Activated CD8-positive, alpha-beta memory T cell treated with anti-CD3 and anti-CD28 coated beads, Interleukin-2, amount 50 U/mL, for 1 hour (primary cell): Measurements from ENCODE around the gene ERFE.

Source experiments
- DNase-seq: peaks from one replicate; pipeline ENCODE4 v3.0.0-alpha.2; 2020; ENCODE audit errors: extremely low read depth

The ERFE gene

GRCh38 chr2:238126338-238126737 is 32.4 kb upstream of the ERFE start:
- no peak for DNase-seq

- no peak for DNase-seq
Observed at GRCh38 chr2:238126775-238127164, 32.0 kb upstream of the ERFE start.

GRCh38 chr2:238127165-238128060 is 31.4 kb upstream of the ERFE start:
- DNase-seq = no peak

GRCh38 chr2:238128061-238128440 is 30.7 kb upstream of the ERFE start:
- DNase-seq = no peak

- DNase-seq = no peak
Observed at GRCh38 chr2:238128534-238129001, 30.2 kb upstream of the ERFE start.

- no peak for DNase-seq
Observed at GRCh38 chr2:238129166-238130010, 29.4 kb upstream of the ERFE start.

- no peak for DNase-seq
Observed at GRCh38 chr2:238130111-238130695, 28.6 kb upstream of the ERFE start.

GRCh38 chr2:238130696-238131628 is 27.8 kb upstream of the ERFE start:
- no peak for DNase-seq

GRCh38 chr2:238131761-238132462 is 26.9 kb upstream of the ERFE start:
- no peak for DNase-seq

GRCh38 chr2:238132463-238133450 is 26.0 kb upstream of the ERFE start:
- DNase-seq = no peak

GRCh38 chr2:238133499-238134392 is 25.0 kb upstream of the ERFE start:
- DNase-seq = no peak

GRCh38 chr2:238134393-238134785 is 24.4 kb upstream of the ERFE start:
- DNase-seq = no peak

- DNase-seq = no peak
Observed at GRCh38 chr2:238135601-238136150, 23.1 kb upstream of the ERFE start.

- DNase-seq = no peak
Observed at GRCh38 chr2:238136820-238137537, 21.8 kb upstream of the ERFE start.

- DNase-seq = no peak
Observed at GRCh38 chr2:238137885-238138284, 20.9 kb upstream of the ERFE start.

GRCh38 chr2:238138331-238139195 is 20.2 kb upstream of the ERFE start, which contains the start of gene KLHL30:
Gene KLHL30, plus strand, starts transcription at chr2:238138668. Its CDS starts 2,087 bp downstream, at chr2:238140755.
- no peak for DNase-seq
